CD8-positive, alpha-beta memory T cell (primary cell): ENCODE results near the gene HOXD3. TPM values are rescaled to one million over a fixed set of nuclear protein-coding genes. Genes with fewer than 3 reads are reported as not detected.

ENCODE experiments used
- CTCF ChIA-PET: fragments of 350-600 bp; sonication (Branson Sonifier 250); formaldehyde crosslinking; loops from one replicate; lab custom pipeline; 2021; ENCODE audit warnings: antibody characterized with exemption; lab: Charles Lee
- POLR2A ChIA-PET: fragments of 350-600 bp; sonication (Branson Sonifier 250); formaldehyde crosslinking; loops from one replicate; lab custom pipeline; 2021; ENCODE audit warnings: antibody characterized with exemption; lab: Charles Lee
- DNase-seq, 5 donors: peaks; one replicate each; pipeline versions ENCODE4 v3.0.0 to v3.0.0-alpha.2; 2020 to 2022; ENCODE audit warnings: mixed read lengths in 1 of 5
- H3K27ac ChIP-seq: one replicate; pipeline ENCODE4 v1.7.0; 2013; ENCODE audit warnings: low read depth, mild to moderate bottlenecking, low read length, moderate library complexity
- H3K27me3 ChIP-seq: 2 replicates; pipeline ENCODE4 v1.7.0; 2013; ENCODE audit warnings: low read length, mild to moderate bottlenecking; ENCODE audit not compliant: insufficient read depth, poor library complexity, severe bottlenecking
- H3K36me3 ChIP-seq: 2 replicates; pipeline ENCODE4 v1.7.0; 2013; ENCODE audit warnings: mild to moderate bottlenecking, low read length, moderate library complexity; ENCODE audit not compliant: insufficient read depth
- H3K4me1 ChIP-seq: 2 replicates; pipeline ENCODE4 v1.7.0; 2013; ENCODE audit warnings: mild to moderate bottlenecking, low read length, moderate library complexity; ENCODE audit not compliant: insufficient read depth
- H3K4me3 ChIP-seq: 2 replicates; pipeline ENCODE4 v1.7.0; 2013; ENCODE audit warnings: mild to moderate bottlenecking, low read length
- H3K9me3 ChIP-seq: 2 replicates; pipeline ENCODE4 v1.7.0; 2013; ENCODE audit warnings: mild to moderate bottlenecking, low read length
- H3K27ac Mint-ChIP-seq, 8 donors: one replicate each; pipeline ENCODE4 v1.8.0; 2020 to 2021; ENCODE audit warnings: mixed read lengths in 8 of 8, mild to moderate bottlenecking in 6 of 8, inconsistent platforms in 3 of 8, moderate library complexity in 3 of 8
- H3K27me3 Mint-ChIP-seq, 2 donors: one replicate each; pipeline ENCODE4 v1.8.0; 2020 to 2021; ENCODE audit warnings: mixed read lengths in 2 of 2, mild to moderate bottlenecking in 1 of 2, moderate library complexity in 1 of 2
- H3K36me3 Mint-ChIP-seq, 3 donors: one replicate each; pipeline ENCODE4 v1.8.0; 2020 to 2021; ENCODE audit warnings: mixed read lengths in 3 of 3, inconsistent platforms in 1 of 3, mild to moderate bottlenecking in 1 of 3
- H3K4me1 Mint-ChIP-seq, 3 donors: one replicate each; pipeline ENCODE4 v1.8.0; 2020 to 2021; ENCODE audit warnings: mixed read lengths in 3 of 3, inconsistent platforms in 1 of 3, mild to moderate bottlenecking in 1 of 3
- H3K4me3 Mint-ChIP-seq, 7 donors: one replicate each; pipeline ENCODE4 v1.8.0; 2020 to 2021; ENCODE audit warnings: mixed read lengths in 7 of 7, mild to moderate bottlenecking in 6 of 7, moderate library complexity in 4 of 7, inconsistent platforms in 2 of 7
- H3K9me3 Mint-ChIP-seq, 5 donors: one replicate each; pipeline ENCODE4 v1.8.0; 2020 to 2022; ENCODE audit warnings: mixed read lengths in 5 of 5, mild to moderate bottlenecking in 3 of 5, moderate library complexity in 2 of 5, inconsistent platforms in 1 of 5
- polyA plus RNA-seq: library from polyadenylated mRNA; unstranded; fragments of 300-500 nt; fragmentation: Illumina TruSeq; gene quantifications from one replicate; pipeline ENCODE4 v1.2.3, GENCODE V29; 2021
- total RNA-seq, 2 experiments: library from RNA; stranded (reverse); gene quantifications; one replicate each; pipeline ENCODE4 v1.2.3, GENCODE V29; 2021

HOXD3 gene
- total and polyA plus RNA-seq, 3 experiments from 2014 or later = not detected

- peak overlapping the region in 4 of 7 donors; percentile 23 to 46 (median 42) for H3K4me3 Mint-ChIP-seq
- ChIA-PET POLR2A (no interaction called here), CTCF (interaction anchor here (0.6 to 3.6 kb wide), 5 partner anchors 12 to 498 kb away, joined by 3 to 19 read pairs (median 3); no protein-coding TSS in a partner anchor)
- Histone ChIP-seq H3K4me1 (peaks cover 29% of the 10 kb centered on the region), H3K27me3 (peaks cover 91% of the 10 kb centered on the region), H3K4me3 (no peak overlapping the region), H3K9me3 (peaks cover 4% of the 10 kb centered on the region), H3K36me3 (no peaks in the 10 kb centered on the region), H3K27ac (no peak overlapping the region)
- H3K4me1 Mint-ChIP-seq = peaks cover 19 to 38% (median 38%) of the 10 kb centered on the region in 3 donors
- peaks cover 81 to 93% of the 10 kb centered on the region in 2 donors for H3K27me3 Mint-ChIP-seq
- H3K27ac Mint-ChIP-seq = peak overlapping the region in 3 of 8 donors; percentile 60 to 68 (median 67)
- H3K9me3 Mint-ChIP-seq = peaks cover 12 to 30% (median 21%) of the 10 kb centered on the region in 5 donors
- DNase-seq = no peak
- H3K36me3 Mint-ChIP-seq = no peaks in the 10 kb centered on the region
Measured at GRCh38 chr2:176138923-176139660, 18.0 kb upstream of the HOXD3 start.

GRCh38 chr2:176139661-176140512, 17.2 kb upstream of the HOXD3 start:
- peak overlapping the region in 3 of 7 donors; percentile 41 to 65 (median 46) for H3K4me3 Mint-ChIP-seq
- peaks cover 12 to 30% (median 21%) of the 10 kb centered on the region in 5 donors for H3K9me3 Mint-ChIP-seq
- POLR2A ChIA-PET = interaction anchor here (0.6 kb wide), 1 partner anchor 11 kb away, joined by 4 read pairs; the partner anchor contains the start of gene HOXD4
- Histone ChIP-seq H3K27me3 (peaks cover 85% of the 10 kb centered on the region), H3K4me3 (no peak overlapping the region), H3K4me1 (peaks cover 29% of the 10 kb centered on the region), H3K36me3 (no peaks in the 10 kb centered on the region), H3K9me3 (peaks cover 4% of the 10 kb centered on the region), H3K27ac (no peak overlapping the region)
- H3K27ac Mint-ChIP-seq = peak overlapping the region in 2 of 8 donors; percentile 67 to 68
- H3K4me1 Mint-ChIP-seq = peaks cover 19 to 38% (median 38%) of the 10 kb centered on the region in 3 donors
- CTCF ChIA-PET = interaction anchor here (0.6 to 3.6 kb wide), 9 partner anchors 11 to 497 kb away, joined by 3 to 19 read pairs (median 3); partner anchors contain the start of gene HOXD4
- H3K36me3 Mint-ChIP-seq = peaks cover 0 to 2% (median 0%) of the 10 kb centered on the region in 3 donors
- no peak for DNase-seq
- peaks cover 86 to 91% of the 10 kb centered on the region in 2 donors for H3K27me3 Mint-ChIP-seq

GRCh38 chr2:176140513-176141317, 16.4 kb upstream of the HOXD3 start:
- H3K4me3 ChIP-seq = no peak overlapping the region
- peaks cover 17 to 33% (median 32%) of the 10 kb centered on the region in 3 donors for H3K4me1 Mint-ChIP-seq
- H3K27me3 Mint-ChIP-seq = peaks cover 82 to 91% of the 10 kb centered on the region in 2 donors
- peaks cover 12 to 22% (median 18%) of the 10 kb centered on the region in 5 donors for H3K9me3 Mint-ChIP-seq
- DNase-seq = peak; percentile 51 to 76 (median 60)
- no peaks in the 10 kb centered on the region for H3K36me3 ChIP-seq
- H3K9me3 ChIP-seq = peaks cover 4% of the 10 kb centered on the region
- peak overlapping the region; percentile 12 to 54 (median 33) for H3K4me3 Mint-ChIP-seq
- CTCF ChIA-PET = interaction anchor here (1.0 to 3.6 kb wide), 6 partner anchors 10 to 414 kb away, joined by 3 to 19 read pairs (median 4); partner anchors contain the start of gene HOXD4
- peaks cover 28% of the 10 kb centered on the region for H3K4me1 ChIP-seq
- H3K27ac ChIP-seq = no peak overlapping the region
- POLR2A ChIA-PET = interaction anchor here (0.6 kb wide), 1 partner anchor 11 kb away, joined by 4 read pairs; the partner anchor contains the start of gene HOXD4
- peaks cover 85% of the 10 kb centered on the region for H3K27me3 ChIP-seq
- peaks cover 0 to 2% (median 0%) of the 10 kb centered on the region in 3 donors for H3K36me3 Mint-ChIP-seq
- peak overlapping the region in 2 of 8 donors; percentile 9 to 18 for H3K27ac Mint-ChIP-seq

- peaks cover 4% of the 10 kb centered on the region for H3K9me3 ChIP-seq
- no peaks in the 10 kb centered on the region for H3K36me3 ChIP-seq
- Mint-ChIP-seq H3K27ac (no peak overlapping the region), H3K9me3 (peaks cover 9 to 20% (median 18%) of the 10 kb centered on the region in 5 donors), H3K36me3 (peaks cover 0 to 2% (median 0%) of the 10 kb centered on the region in 3 donors), H3K4me1 (peaks cover 14 to 22% (median 21%) of the 10 kb centered on the region in 3 donors), H3K4me3 (peak overlapping the region in 1 of 7 donors; percentile 13), H3K27me3 (peaks cover 81 to 92% of the 10 kb centered on the region in 2 donors)
- no peak for DNase-seq
- POLR2A ChIA-PET = no interaction called here
- peaks cover 13% of the 10 kb centered on the region for H3K4me1 ChIP-seq
- no peak overlapping the region for H3K27ac ChIP-seq
- H3K4me3 ChIP-seq = no peak overlapping the region
- CTCF ChIA-PET = interaction anchor here (1.8 kb wide), 1 partner anchor 15 kb away, joined by 6 read pairs; no protein-coding TSS in a partner anchor
- peaks cover 77% of the 10 kb centered on the region for H3K27me3 ChIP-seq
Measured at GRCh38 chr2:176142281-176142680, 14.8 kb upstream of the HOXD3 start.

GRCh38 chr2:176145085-176145969, 11.8 kb upstream of the HOXD3 start:
- H3K4me3 ChIP-seq = no peak overlapping the region
- ChIA-PET POLR2A (no interaction called here), CTCF (interaction anchor here (1.5 to 3.7 kb wide), 2 partner anchors 17 to 18 kb away, joined by 3 to 11 read pairs; no protein-coding TSS in a partner anchor)
- no peaks in the 10 kb centered on the region for H3K36me3 ChIP-seq
- Mint-ChIP-seq H3K9me3 (peaks cover 0 to 5% (median 2%) of the 10 kb centered on the region in 5 donors), H3K27ac (no peak overlapping the region), H3K4me3 (no peak overlapping the region), H3K27me3 (peaks cover 79 to 92% of the 10 kb centered on the region in 2 donors), H3K4me1 (peaks cover 7 to 18% (median 14%) of the 10 kb centered on the region in 3 donors), H3K36me3 (peaks cover 0 to 2% (median 0%) of the 10 kb centered on the region in 3 donors)
- peaks cover 76% of the 10 kb centered on the region for H3K27me3 ChIP-seq
- H3K9me3 ChIP-seq = no peaks in the 10 kb centered on the region
- peaks cover 7% of the 10 kb centered on the region for H3K4me1 ChIP-seq
- DNase-seq = no peak
- H3K27ac ChIP-seq = no peak overlapping the region

GRCh38 chr2:176146101-176146500, 11.0 kb upstream of the HOXD3 start:
- peaks cover 78% of the 10 kb centered on the region for H3K27me3 ChIP-seq
- peaks cover 0 to 2% (median 0%) of the 10 kb centered on the region in 3 donors for H3K36me3 Mint-ChIP-seq
- H3K9me3 ChIP-seq = no peaks in the 10 kb centered on the region
- H3K27me3 Mint-ChIP-seq = peaks cover 81 to 96% of the 10 kb centered on the region in 2 donors
- H3K36me3 ChIP-seq = no peaks in the 10 kb centered on the region
- peaks cover under 1% of the 10 kb centered on the region for H3K4me1 ChIP-seq
- POLR2A ChIA-PET = no interaction called here
- no peak overlapping the region for H3K4me3 Mint-ChIP-seq
- peaks cover 0 to 5% (median 3%) of the 10 kb centered on the region in 5 donors for H3K9me3 Mint-ChIP-seq
- no peak overlapping the region for H3K27ac Mint-ChIP-seq
- no peak overlapping the region for H3K27ac ChIP-seq
- no peak for DNase-seq
- no peak overlapping the region for H3K4me3 ChIP-seq
- peaks cover 4 to 14% (median 12%) of the 10 kb centered on the region in 3 donors for H3K4me1 Mint-ChIP-seq
- CTCF ChIA-PET = interaction anchor here (3.7 kb wide), 1 partner anchor 19 kb away, joined by 11 read pairs; no protein-coding TSS in a partner anchor
